ENCODE results near the gene PRR33.
"Not testable (repeated sequence)": the region's sequence is repeated elsewhere in the genome, so short reads cannot be mapped to it uniquely, and the experiment has no call there.

DNA sequence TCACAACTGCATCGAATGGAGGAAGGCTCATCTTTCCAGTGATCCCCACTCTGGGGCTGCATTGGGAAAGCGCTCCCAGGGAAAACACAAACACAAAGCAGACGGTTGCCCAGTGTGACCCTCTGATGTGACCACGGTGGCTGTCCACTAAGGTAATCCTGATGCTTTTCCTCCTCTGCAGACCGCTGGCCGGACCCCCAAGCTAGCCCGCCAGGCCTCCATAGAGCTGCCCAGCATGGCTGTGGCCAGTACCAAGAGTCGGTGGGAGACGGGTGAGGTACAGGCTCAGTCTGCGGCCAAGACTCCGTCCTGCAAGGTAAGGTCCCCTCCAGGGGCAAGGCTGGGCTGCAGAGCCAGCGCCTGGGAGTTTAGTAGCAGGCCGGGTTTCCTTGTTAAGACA is 5.1 kb downstream of the PRR33 start:
- TF ChIP-seq, protein P1, sequence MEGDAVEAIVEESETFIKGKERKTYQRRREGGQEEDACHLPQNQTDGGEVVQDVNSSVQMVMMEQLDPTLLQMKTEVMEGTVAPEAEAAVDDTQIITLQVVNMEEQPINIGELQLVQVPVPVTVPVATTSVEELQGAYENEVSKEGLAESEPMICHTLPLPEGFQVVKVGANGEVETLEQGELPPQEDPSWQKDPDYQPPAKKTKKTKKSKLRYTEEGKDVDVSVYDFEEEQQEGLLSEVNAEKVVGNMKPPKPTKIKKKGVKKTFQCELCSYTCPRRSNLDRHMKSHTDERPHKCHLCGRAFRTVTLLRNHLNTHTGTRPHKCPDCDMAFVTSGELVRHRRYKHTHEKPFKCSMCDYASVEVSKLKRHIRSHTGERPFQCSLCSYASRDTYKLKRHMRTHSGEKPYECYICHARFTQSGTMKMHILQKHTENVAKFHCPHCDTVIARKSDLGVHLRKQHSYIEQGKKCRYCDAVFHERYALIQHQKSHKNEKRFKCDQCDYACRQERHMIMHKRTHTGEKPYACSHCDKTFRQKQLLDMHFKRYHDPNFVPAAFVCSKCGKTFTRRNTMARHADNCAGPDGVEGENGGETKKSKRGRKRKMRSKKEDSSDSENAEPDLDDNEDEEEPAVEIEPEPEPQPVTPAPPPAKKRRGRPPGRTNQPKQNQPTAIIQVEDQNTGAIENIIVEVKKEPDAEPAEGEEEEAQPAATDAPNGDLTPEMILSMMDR (conservative IDR thresholded peaks at IDR 0.05 in 1 of 2, IDR thresholded peaks at IDR 0.05 in 1 of 2; ENCODE audit: extremely low read depth in 1 of 2, insufficient read depth in 1 of 2, low read depth in 1 of 2, low read length in 2 of 2): not testable (repeated sequence)
- TF ChIP-seq EZH2 (IDR thresholded peaks at IDR 0.05; ENCODE audit: borderline replicate concordance, low read length): not testable (repeated sequence)

Data from mammary epithelial cell (primary cell).